Measurements from ENCODE around the gene SLC35F3.

- TF ChIP-seq CTCF (IDR thresholded peaks at IDR 0.05; ENCODE audit: poor library complexity, severe bottlenecking) (no peak), POLR2AphosphoS5 (IDR thresholded peaks at IDR 0.05) (no peak), MXI1 (conservative IDR thresholded peaks at IDR 0.05; ENCODE audit: poor library complexity, severe bottlenecking) (no peak), RAD21 (conservative IDR thresholded peaks at IDR 0.05) (no peak), EP300 (conservative IDR thresholded peaks at IDR 0.05; ENCODE audit: poor library complexity, severe bottlenecking) (no peak), EZH2 (IDR thresholded peaks at IDR 0.05; ENCODE audit: borderline replicate concordance, insufficient read depth, low read length, poor library complexity, severe bottlenecking) (no peak)
These were observed 204.4 kb downstream of the SLC35F3 start for GRCh38 chr1:234108921-234109320.
